Right cardiac atrium (tissue), 5 donors: ENCODE data around the gene FHIP1B. TPM values are rescaled to one million over a fixed set of nuclear protein-coding genes. Genes with fewer than 3 reads are reported as not detected.
A peak's percentile ranks its signal among the peaks of the same experiment; 100 is the strongest.

ENCODE experiments used
- ATAC-seq, 2 donors: fragments of 200-7000 bp; cut with Tn5 transposase; one replicate each; pipeline versions ENCODE4 v1.8.0 to v1.9.1; 2020; ENCODE audit warnings: moderate library complexity in 2 of 2, mild to moderate bottlenecking in 1 of 2
- DNase-seq, 3 donors: peaks; one replicate each; pipeline ENCODE4 v3.0.0-alpha.2; 2020
- H3K27ac ChIP-seq: one replicate; pipeline ENCODE4 v1.5.1; 2013; ENCODE audit warnings: mild to moderate bottlenecking, low read length, control low read depth, moderate library complexity
- H3K27me3 ChIP-seq: one replicate; pipeline ENCODE4 v1.6.1; 2013; ENCODE audit not compliant: control insufficient read depth, insufficient read depth
- H3K4me1 ChIP-seq: one replicate; pipeline ENCODE4 v1.6.1; 2013; ENCODE audit warnings: low read length; ENCODE audit not compliant: control insufficient read depth, insufficient read depth
- H3K4me3 ChIP-seq: one replicate; pipeline ENCODE4 v1.5.1; 2013; ENCODE audit warnings: low read length, control low read depth
- H3K9me3 ChIP-seq: one replicate; pipeline ENCODE4 v1.6.1; 2013; ENCODE audit warnings: low read length; ENCODE audit not compliant: control insufficient read depth
- WGBS: extraction: QIAGEN DNeasy Blood & Tissue Kit; methylation state at CpG from one replicate; pipeline ENCODE4 v1.1.7; 2013; 5-methylcytosine and 5-hydroxymethylcytosine counted together
- intact Hi-C, 4 donors: fragments of 100-400 bp; cut with DNase I; formaldehyde crosslinking; loops; one replicate each; pipeline versions ENCODE4 v1.11.0 to v1.14.0; 2022 to 2023
- polyA plus RNA-seq: library from polyadenylated mRNA; stranded (reverse); fragments of 200-250 nt; gene quantifications from one replicate; pipeline ENCODE4 v1.2.3, GENCODE V29; 2013
- total RNA-seq, 4 donors: library from RNA; stranded (reverse); fragmentation: NEBNext Ultra II Directional; extraction: Animal tissue kit (Norgen Biotek cat#: 25700); gene quantifications; one replicate each; pipeline ENCODE4 v1.2.1, GENCODE V29; 2021
- donor health status: healthy with polysubstance abuse.
- donor health status: DM: no; HTN: yes; CAD: no.
- donor health status: DM: no; HTN: no; CAD: no.
- donor health status: DM: no; HTN: yes; CAD: no; lungs with severe emphysema.
- donor health status: DM: yes; HTN: yes; CAD: no.

The FHIP1B gene
- total and polyA plus RNA-seq, 5 donors = 14.1 to 19.5 (median 17.7) TPM

DNA sequence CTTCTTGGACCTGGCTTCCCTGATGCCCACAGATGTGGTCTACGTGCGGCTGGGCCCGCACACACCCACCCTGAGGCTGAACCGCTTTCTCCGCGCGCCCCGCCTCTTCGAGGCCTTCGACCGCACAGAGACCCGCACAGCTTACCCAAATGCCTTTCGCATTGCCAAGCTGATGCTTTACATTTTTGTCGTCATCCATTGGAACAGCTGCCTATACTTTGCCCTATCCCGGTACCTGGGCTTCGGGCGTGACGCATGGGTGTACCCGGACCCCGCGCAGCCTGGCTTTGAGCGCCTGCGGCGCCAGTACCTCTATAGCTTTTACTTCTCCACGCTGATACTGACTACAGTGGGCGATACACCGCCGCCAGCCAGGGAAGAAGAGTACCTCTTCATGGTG lies 5.7 kb upstream of the FHIP1B start:
- WGBS = 97% methylated on average over 28 of the region's 28 CpGs
- no peak for ATAC-seq
- H3K4me3 ChIP-seq = no peak overlapping the region
- intact Hi-C loops = no loop called here
- H3K27me3 ChIP-seq = no peaks in the 10 kb centered on the region
- H3K4me1 ChIP-seq = no peaks in the 10 kb centered on the region
- DNase-seq = peak in 1 of 3 donors; percentile 42
- no peak overlapping the region for H3K27ac ChIP-seq
- no peaks in the 10 kb centered on the region for H3K9me3 ChIP-seq

DNA sequence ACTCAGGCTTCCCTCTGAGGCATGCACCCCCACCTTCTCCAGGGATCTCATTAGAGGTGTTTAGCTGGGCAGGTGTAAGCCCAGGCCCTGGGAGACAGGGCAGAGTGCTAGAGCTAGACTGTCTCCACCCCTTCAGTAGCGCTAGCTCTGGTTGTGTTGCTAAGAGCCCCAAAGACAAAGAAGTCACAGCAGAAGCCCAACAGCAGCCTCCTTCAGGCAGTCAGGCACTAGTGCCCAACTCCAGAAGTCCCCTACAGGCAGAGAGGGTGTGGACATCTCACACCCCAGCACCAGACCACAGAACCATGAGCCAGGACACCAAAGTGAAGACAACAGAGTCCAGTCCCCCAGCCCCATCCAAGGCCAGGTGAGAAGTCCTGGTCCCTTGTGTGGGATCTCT lies 4.5 kb upstream of the FHIP1B start, which contains the start of gene CNGA4:
CNGA4 (plus strand) TSS at position 188 of the 400 bp plus-strand sequence; CDS start at position 306, 118 bp downstream.
- Histone ChIP-seq H3K4me1 (no peaks in the 10 kb centered on the region), H3K27ac (no peak within 1 kb of the TSS), H3K9me3 (no peaks in the 10 kb centered on the region), H3K27me3 (no peaks in the 10 kb centered on the region), H3K4me3 (no peak within 1 kb of the TSS)
- DNase-seq = no peak
- no peak for ATAC-seq
- 75% methylated on average over 1 of the region's 1 CpG for whole genome bisulfite sequencing
- intact Hi-C loops = no loop called here

DNA sequence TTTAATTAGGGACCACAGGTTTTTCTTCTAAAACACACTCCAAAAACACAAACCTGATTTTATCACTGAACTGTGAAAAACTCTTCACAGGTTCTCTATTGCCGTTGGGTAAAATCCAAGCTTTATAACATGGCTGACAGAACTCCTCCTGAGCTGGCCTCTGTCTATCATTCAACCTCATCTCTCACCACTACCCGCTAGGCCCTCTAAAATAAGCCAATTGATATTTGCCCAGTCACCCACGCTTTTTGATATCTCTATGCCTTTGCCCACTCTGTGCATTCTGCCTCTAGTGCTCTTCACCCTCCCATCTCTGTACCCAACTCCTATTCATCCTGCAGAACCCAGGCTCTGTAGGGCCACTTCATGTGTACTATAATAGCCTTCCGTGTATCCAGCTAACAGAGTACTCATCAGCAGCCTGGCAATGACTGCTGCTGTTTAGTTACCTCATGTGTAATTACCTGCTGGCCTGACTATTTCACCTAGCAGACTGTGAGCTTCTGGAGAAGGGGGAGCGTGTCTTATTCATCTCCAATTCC lies 3.4 kb upstream of the FHIP1B start:
- Histone ChIP-seq H3K27me3 (no peaks in the 10 kb centered on the region), H3K4me3 (no peak overlapping the region), H3K9me3 (no peaks in the 10 kb centered on the region), H3K27ac (no peak overlapping the region), H3K4me1 (no peaks in the 10 kb centered on the region)
- DNase-seq = no peak
- ATAC-seq = no peak
- intact Hi-C loops = no loop called here
- WGBS = 86% methylated on average over 5 of the region's 5 CpGs

DNA sequence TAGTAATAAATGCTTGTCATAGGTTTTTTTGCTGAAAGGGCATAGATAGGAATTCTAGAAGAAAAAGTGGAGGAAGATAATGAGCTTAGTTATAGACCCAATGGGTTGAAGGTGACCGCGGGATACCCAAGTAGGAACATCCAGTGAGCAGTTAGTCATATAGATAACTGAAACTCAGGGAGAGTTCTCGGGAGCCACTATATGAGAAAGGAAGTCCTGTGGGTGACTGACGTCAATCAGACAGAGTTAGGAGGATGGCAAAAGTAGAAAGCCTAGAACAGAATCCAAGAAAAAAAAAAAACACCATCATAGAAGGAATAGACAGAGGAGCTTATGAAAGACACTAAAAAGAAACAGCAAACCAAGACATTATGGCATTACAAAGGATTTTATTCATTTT lies 2.8 kb upstream of the FHIP1B start:
- Histone ChIP-seq H3K4me3 (no peak overlapping the region), H3K4me1 (no peaks in the 10 kb centered on the region), H3K9me3 (no peaks in the 10 kb centered on the region), H3K27me3 (no peaks in the 10 kb centered on the region), H3K27ac (no peak overlapping the region)
- ATAC-seq = no peak
- intact Hi-C loops = no loop called here
- no peak for DNase-seq
- WGBS = 78% methylated on average over 4 of the region's 4 CpGs

DNA sequence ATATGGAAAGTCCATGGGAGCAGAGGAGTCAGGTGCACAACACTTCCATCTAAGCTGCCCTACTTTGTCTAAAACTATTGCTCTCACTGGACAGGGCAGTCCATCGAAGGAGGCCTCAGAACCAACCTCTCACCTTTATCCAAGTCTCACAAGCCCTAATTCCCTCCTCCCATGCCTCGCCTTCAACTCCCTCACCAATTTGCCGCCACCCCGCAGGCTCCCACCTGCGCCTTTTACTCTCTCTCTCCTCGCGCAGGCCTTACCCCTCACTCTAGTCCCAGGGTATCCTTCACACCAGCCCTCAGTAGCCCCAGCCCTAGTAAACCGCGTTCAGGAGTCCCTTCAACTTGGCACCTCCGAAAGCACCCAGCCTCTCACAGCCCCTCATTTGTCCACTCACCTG lies 451 bp downstream of the FHIP1B start:
- DNase-seq (peak in 2 of 3 donors; percentile 57 to 65), ATAC-seq (peak in 1 of 2 donors; percentile 2)
- H3K27me3 ChIP-seq = no peaks in the 10 kb centered on the region
- peak overlapping the region; percentile 75 for H3K27ac ChIP-seq
- 2% methylated on average over 10 of the region's 10 CpGs for WGBS
- no peaks in the 10 kb centered on the region for H3K9me3 ChIP-seq
- peak overlapping the region; percentile 68 for H3K4me3 ChIP-seq
- H3K4me1 ChIP-seq = peaks cover 2% of the 10 kb centered on the region
- intact Hi-C loops = no loop called here

DNA sequence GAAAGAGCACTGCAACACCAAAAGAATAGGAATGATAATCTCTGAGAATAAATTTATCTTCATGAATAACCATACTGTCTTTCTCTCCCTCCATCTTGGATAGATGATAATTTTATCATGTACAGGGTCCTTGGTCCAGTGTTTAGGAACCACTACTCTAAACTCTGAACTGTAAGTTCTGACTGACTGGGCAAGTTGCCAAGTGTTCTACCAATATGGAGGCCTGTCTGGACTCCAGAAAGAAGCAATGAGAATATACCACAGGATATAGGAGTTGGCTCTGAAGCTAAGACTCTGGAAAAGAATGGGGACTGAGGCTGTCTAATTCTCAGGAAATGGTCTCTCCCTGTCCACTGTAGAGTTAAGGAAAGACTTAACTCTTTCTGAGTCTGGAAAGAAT lies 1.5 kb downstream of the FHIP1B start:
- no peaks in the 10 kb centered on the region for H3K9me3 ChIP-seq
- no peak for ATAC-seq
- no peaks in the 10 kb centered on the region for H3K27me3 ChIP-seq
- no peak overlapping the region for H3K4me3 ChIP-seq
- H3K4me1 ChIP-seq = peaks cover 2% of the 10 kb centered on the region
- H3K27ac ChIP-seq = no peak overlapping the region
- intact Hi-C loops = no loop called here
- no peak for DNase-seq

DNA sequence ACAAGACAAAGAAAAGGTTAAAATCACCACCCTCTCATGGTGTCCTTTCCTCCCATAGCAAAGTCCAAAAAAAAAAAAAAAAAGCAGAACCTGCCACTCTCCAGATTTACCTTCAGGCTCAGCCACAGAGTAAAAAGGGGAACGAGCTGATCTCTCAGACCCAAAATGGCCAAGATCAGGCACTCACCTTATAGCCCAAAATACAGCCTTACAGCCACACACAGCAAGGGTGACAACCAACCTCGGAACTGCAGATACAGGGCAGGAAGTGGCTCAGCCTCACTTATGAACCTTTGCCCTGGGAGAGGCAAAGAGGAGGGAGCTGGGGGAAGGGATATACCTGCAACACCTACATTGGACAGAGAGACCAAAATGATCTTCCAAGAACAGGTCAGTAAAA lies 4.5 kb downstream of the FHIP1B start:
- H3K4me1 ChIP-seq = peaks cover 2% of the 10 kb centered on the region
- no peak overlapping the region for H3K4me3 ChIP-seq
- WGBS = 57% methylated on average over 2 of the region's 2 CpGs
- ATAC-seq = no peak
- DNase-seq = no peak
- intact Hi-C loops = no loop called here
- H3K9me3 ChIP-seq = no peaks in the 10 kb centered on the region
- H3K27me3 ChIP-seq = no peaks in the 10 kb centered on the region
- no peak overlapping the region for H3K27ac ChIP-seq

DNA sequence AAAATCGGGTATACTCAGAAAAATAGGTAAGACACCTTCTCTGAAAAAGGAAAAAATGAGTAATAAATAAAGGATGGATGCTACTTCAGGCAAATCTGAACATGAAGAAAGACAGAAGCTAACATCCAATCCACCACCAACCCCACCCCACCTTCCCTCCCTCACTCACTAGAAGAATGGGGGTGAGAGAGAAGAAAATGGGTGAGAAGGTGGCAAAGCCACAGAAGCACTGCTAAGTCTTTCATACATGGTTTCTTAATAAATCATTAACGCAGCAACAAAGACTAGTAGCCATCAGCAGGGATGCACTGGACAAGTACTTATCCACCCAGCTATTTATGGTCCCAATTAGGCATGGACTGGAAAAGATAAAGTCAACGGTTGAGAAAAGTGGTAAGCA lies 5.9 kb downstream of the FHIP1B start:
- H3K27ac ChIP-seq = no peak overlapping the region
- DNase-seq (no peak), ATAC-seq (no peak)
- no peak overlapping the region for H3K4me3 ChIP-seq
- H3K27me3 ChIP-seq = no peaks in the 10 kb centered on the region
- peaks cover 6% of the 10 kb centered on the region for H3K4me1 ChIP-seq
- H3K9me3 ChIP-seq = no peaks in the 10 kb centered on the region
- WGBS = 51% methylated on average over 3 of the region's 3 CpGs
- intact Hi-C loops = no loop called here

DNA sequence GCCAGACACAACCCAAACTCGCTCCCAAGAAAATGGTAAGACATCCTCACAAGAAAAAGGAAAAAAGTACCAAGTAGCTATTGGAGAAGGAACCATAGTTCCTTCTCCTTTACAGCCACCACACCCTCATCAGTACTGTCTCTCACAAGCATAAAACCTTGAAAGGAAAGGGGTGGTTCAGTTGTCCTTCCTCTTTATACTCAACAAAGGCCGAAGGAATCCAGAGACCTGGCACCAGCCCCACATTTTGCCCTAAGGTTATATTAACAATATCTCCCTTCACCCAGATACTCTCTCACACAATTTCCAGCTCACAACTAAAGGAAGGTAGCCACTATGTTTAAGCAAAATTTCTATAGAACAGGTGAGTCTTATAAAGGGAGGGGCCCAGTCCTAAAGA lies 8.5 kb downstream of the FHIP1B start:
- Histone ChIP-seq H3K4me3 (no peak overlapping the region), H3K9me3 (no peaks in the 10 kb centered on the region), H3K27me3 (no peaks in the 10 kb centered on the region), H3K4me1 (peaks cover 6% of the 10 kb centered on the region), H3K27ac (no peak overlapping the region)
- DNase-seq = peak in 2 of 3 donors; percentile 58 to 74
- WGBS = 57% methylated on average over 2 of the region's 2 CpGs
- intact Hi-C loops = no loop called here
- ATAC-seq = peak; percentile 70 to 89

DNA sequence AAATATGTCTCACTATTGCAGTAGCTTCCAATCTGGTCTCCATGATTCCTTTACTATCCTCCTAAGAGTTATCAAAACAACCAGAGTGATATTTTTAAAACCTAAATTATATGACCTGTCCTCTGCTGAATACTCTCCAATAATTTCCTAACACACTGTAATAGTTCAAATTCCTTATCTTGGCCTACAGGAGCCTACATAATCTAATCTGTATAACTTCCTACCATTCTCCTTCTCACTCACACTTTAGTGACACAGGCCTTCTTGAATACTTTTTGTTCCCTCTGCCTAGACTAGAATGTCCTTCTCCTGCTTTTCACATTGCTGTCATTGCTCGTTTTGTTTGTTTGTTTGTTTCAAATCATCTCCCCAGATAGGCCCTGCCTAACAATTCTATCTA lies 9.4 kb downstream of the FHIP1B start:
- H3K27me3 ChIP-seq = no peaks in the 10 kb centered on the region
- intact Hi-C loops = no loop called here
- H3K4me1 ChIP-seq = peaks cover 6% of the 10 kb centered on the region
- H3K9me3 ChIP-seq = no peaks in the 10 kb centered on the region
- 24% methylated on average over 1 of the region's 1 CpG for WGBS
- no peak overlapping the region for H3K4me3 ChIP-seq
- H3K27ac ChIP-seq = no peak overlapping the region
- no peak for DNase-seq
- peak; percentile 42 to 53 for ATAC-seq

DNA sequence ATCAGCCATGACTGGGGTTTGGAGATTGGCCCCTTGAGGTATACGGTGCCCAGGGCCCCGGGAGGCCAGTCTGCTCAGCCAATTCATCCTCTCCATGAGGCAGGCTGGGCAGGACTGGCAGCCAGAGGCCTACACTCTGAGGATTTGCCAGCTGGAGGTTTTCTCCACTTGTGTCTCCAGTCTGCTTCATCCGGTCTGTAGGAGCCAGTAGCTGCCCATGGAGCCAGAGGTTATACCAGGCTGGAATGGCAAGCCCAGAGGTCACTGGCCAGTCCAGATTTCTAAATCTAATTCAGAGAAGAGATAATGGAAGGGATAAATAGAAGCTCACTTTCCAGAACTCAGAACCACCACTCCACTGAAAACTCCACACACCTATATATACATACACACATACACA lies 10.0 kb downstream of the FHIP1B start:
- DNase-seq (no peak), ATAC-seq (peak in 1 of 2 donors; percentile 26)
- Histone ChIP-seq H3K4me3 (no peak overlapping the region), H3K4me1 (peaks cover 7% of the 10 kb centered on the region), H3K9me3 (no peaks in the 10 kb centered on the region), H3K27me3 (no peaks in the 10 kb centered on the region), H3K27ac (peak overlapping the region; percentile 25)
- intact Hi-C loops = no loop called here
- WGBS = 93% methylated on average over 3 of the region's 3 CpGs

DNA sequence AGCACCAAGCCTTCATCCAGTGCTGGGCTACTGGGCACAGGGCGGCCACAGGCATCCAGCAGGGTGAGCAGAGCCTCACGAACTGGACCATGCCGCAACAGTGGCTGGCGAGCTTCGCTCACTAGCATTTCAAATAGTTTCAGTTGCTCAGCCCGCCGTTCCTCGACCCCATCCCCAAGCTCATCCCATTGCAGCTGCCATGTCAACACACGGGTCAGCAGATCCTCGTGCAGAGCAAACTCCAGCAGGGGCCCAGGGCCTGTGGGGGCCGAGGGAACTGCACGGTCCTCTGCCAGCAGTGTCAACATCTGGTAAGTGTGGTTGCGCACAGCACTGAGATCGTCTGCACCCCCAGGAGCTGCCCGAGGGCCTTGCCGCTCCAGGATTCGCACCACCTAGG lies 10.6 kb downstream of the FHIP1B start:
- Histone ChIP-seq H3K27me3 (no peaks in the 10 kb centered on the region), H3K9me3 (no peaks in the 10 kb centered on the region), H3K4me3 (no peak overlapping the region), H3K27ac (no peak overlapping the region), H3K4me1 (peaks cover 7% of the 10 kb centered on the region)
- DNase-seq (no peak), ATAC-seq (no peak)
- intact Hi-C loops = no loop called here
- WGBS = 96% methylated on average over 17 of the region's 17 CpGs
